HG02623 (cell line): ENCODE results near the gene MPND.

Source experiments
- ATAC-seq: cut with Tn5 transposase; IDR thresholded peaks from one replicate; pipeline ENCODE4 v1.9.1; 2021; ENCODE audit warnings: moderate library complexity; ENCODE audit not compliant: unreplicated experiment

The MPND gene

GRCh38 chr19:4376991-4377781 is 33.8 kb downstream of the MPND start:
- no peak for ATAC-seq

GRCh38 chr19:4378886-4379285 is 35.5 kb downstream of the MPND start:
- ATAC-seq, result no peak

GRCh38 chr19:4379383-4380253 is 36.3 kb downstream of the MPND start:
- no peak for ATAC-seq

GRCh38 chr19:4380254-4380727 is 36.9 kb downstream of the MPND start:
- no peak for ATAC-seq

GRCh38 chr19:4385291-4386040 is 42.1 kb downstream of the MPND start:
- ATAC-seq, result no peak

GRCh38 chr19:4386041-4386782 is 42.9 kb downstream of the MPND start:
- no peak for ATAC-seq

- no peak for ATAC-seq
Observed at GRCh38 chr19:4388337-4389063, 45.1 kb downstream of the MPND start.

- no peak for ATAC-seq
Observed at GRCh38 chr19:4389064-4389375, 45.7 kb downstream of the MPND start.

GRCh38 chr19:4389511-4390016 is 46.2 kb downstream of the MPND start:
- no peak for ATAC-seq

GRCh38 chr19:4390017-4390566 is 46.7 kb downstream of the MPND start:
- no peak for ATAC-seq

GRCh38 chr19:4390567-4391305 is 47.4 kb downstream of the MPND start:
- ATAC-seq, result no peak

GRCh38 chr19:4391306-4391693 is 47.9 kb downstream of the MPND start:
- ATAC-seq, result no peak

GRCh38 chr19:4391701-4392483 is 48.5 kb downstream of the MPND start:
- no peak for ATAC-seq

GRCh38 chr19:4393947-4394590 is 50.7 kb downstream of the MPND start:
- ATAC-seq, result no peak

- no peak for ATAC-seq
Observed at GRCh38 chr19:4396949-4397783, 53.8 kb downstream of the MPND start.

- no peak for ATAC-seq
Observed at GRCh38 chr19:4399812-4400134, 56.4 kb downstream of the MPND start.
